Astrocyte (in vitro differentiated cells and primary cell): ENCODE data around the gene VSTM4.

Source experiments
- CTCF ChIP-seq: IDR thresholded peaks from 2 replicates; pipeline ENCODE4 v1.5.1; 2011; ENCODE audit warnings: low read depth, mild to moderate bottlenecking, inconsistent platforms, low read length, moderate library complexity; ENCODE audit not compliant: insufficient read depth
- EZH2 ChIP-seq: IDR thresholded peaks from 2 replicates; pipeline ENCODE4 v1.6.1; 2012; ENCODE audit warnings: mild to moderate bottlenecking, low read length, inconsistent platforms; ENCODE audit not compliant: insufficient read depth

GRCh38 chr10:49055221-49055849, 60.0 kb downstream of the VSTM4 start:
- TF ChIP-seq CTCF: no peak
- TF ChIP-seq EZH2: no peak
